Kidney tubule cell (primary cell): ENCODE results near the gene PDE9A.

Source experiments
- DNase-seq: peaks from one replicate; pipeline ENCODE4 v3.0.0-alpha.2; 2018; ENCODE audit warnings: low spot score

Gene PDE9A

DNA sequence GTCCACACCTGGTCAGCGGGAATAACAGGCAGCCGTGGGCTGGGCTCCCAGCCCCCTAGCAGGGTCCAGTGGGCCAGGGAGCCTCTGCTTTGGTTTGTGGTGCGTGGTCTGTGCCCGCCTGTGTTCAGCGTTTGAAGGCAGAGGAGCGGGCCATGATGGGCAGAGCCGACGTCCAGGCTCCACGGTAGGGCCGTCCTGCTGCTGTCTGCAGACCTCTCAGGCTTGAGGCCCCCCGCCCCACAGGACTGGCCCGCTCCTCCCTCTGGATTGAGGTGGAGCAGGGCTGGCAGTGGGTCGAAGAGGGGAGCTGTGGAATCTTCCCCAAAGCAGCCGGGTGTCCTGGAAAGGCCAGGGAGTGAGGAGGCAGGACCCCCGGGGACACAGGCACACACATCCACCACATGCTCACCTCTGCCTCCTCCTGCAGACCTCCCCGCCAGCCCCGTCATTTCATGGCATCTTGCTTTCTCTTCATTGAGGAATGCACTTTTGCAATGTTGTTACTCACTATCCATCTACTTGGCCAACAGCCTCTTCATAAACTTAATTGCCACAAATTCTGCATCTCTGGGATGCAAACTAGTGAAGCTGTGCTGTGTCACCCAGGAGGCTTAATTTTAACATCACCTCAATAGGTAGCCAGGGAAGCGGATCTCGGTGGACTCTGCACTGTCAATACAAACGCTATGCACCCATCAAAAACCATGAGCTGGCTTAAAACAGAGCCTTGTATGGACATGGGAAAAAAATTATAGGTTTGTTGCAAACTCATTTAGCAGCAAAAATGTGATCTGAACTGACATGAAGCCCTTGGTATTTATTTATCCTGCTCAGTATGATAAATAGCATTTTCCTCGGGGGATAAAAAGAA is 85.9 kb downstream of the PDE9A start:
- no peak for DNase-seq

DNA sequence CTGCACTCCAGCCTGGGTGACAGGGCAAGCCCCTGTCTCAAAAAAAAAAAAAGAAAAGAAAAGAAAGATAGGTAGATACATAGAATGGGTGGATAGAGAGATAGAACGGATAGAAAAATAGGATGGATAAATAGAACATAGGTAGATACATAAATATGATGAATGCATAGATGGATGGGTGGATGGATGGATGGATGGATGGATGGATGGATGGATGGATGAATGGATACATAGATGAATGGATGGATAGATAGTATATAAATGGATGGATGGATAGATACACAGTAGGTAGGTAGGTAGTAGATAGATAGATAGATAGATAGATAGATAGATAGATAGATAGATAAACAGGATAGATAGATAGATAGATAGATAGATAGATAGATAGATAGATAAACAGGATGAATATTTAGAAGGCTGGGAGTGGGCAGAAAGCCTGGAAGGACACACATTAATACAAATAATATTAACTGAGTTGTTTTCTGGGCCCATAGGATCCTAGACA is 87.0 kb downstream of the PDE9A start:
- DNase-seq = no peak

DNA sequence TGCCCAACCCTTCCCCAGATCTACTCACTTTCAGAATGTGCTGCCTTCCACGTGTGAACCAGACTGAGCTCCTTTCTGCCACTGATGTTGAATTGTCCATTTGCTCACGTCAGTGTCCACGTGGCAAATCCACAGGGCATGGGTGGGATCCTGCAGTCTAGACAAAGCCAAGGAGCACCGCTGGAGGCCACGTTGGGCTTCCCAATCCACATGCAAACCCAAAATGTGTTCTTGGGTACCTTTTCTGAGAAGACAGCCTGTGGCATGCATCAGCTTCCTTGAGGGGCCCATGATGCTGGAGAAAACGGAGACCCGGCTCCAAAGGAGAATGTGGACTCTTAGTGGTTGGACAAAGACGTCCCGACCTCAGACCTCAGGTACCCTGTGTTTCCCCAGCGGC is 87.6 kb downstream of the PDE9A start:
- DNase-seq = no peak

DNA sequence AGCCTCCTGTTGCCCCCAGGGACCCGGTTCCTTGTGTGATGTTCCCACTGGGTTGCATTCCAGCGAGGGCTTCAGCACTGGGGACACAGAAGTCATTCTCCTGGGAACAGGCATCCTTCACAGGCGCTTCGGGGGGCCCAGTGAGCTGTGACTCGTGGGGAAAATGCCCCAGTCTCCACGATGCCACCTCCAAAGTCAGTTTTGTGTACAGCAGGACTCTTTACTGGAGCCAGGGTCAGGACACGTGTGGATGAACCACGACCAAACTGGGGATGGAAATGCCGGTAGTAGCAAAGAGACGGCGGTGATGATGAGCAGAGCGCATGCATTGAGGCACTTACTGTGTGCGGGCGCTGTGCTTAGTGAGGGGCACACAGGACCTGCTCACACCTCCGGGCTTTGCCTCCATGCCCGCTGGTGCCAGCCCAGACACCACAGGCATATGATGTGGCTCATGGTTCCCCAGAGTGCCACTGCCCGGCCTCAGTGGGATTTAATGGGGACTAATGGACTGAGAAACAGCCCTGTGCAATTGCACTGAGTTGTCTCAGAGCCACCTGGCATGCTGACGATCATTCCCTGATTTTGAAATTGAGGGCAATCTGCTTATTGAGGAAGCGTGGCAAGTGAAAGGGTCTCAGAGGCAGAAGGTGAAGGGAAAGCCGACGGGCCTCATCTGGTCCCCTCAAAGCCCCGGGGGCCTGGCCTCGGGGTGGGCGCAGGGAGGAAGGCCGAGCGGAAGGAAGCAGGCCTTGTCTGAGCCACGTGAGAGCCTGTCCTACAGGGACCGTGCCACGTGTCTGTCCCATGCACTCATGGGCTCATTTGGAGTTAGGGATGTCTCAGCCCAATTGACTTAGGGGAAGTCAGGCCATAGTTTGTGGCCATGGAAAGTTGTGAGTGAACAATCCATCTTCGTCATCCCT is 91.4 kb downstream of the PDE9A start:
- no peak for DNase-seq

DNA sequence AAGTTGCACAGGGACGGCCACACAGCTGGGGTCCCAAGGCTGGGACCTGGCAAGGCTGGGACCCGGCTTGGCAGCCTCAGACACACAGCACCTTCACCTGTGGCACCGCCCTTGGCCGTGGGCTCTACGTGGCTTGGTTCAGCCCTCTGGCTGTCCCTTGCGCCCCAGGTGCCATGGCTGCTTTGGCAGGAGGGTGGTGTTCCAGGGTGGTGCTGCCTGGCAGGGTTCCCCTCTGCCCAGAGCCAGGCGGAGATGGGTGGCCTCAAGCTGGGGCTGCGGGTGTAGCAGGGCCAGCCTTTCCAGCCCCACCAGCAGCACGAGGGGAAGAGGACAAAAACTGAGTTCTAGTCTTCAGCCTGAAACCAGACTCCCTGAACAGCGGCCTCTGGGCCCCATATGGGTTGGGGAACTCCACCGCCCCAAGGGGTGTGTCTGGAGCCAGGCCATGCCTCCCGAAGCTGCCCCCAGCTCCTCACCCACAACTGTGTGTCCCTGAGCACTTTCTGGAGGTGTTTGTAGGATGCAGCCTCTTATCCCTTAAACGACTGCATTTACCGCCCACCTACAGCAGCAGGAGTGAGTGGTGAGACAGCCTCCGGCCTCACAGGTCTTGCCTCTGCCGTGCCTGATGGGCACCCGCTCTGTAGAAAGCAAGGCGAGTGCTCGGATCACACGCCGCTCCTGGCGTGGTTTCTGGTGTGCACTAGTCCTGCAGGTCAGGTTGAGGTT is 92.3 kb downstream of the PDE9A start:
- no peak for DNase-seq

DNA sequence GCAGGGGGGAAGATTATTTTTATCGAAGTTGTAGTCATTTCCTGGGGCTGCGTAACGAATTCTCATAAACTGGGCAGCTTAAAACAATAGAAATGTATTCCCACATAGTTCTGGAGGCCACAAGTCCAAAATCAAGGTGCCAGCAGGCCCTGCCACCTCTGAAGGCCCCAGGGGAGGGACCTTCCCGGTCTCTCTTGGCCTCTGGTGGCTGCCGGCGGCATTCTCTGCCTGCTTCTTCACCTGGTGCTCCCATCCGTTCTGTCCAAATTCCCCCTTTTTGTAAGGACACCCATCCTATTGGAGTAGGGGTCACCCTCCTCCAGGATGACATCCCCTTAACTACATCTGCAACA is 92.8 kb downstream of the PDE9A start:
- DNase-seq = no peak

DNA sequence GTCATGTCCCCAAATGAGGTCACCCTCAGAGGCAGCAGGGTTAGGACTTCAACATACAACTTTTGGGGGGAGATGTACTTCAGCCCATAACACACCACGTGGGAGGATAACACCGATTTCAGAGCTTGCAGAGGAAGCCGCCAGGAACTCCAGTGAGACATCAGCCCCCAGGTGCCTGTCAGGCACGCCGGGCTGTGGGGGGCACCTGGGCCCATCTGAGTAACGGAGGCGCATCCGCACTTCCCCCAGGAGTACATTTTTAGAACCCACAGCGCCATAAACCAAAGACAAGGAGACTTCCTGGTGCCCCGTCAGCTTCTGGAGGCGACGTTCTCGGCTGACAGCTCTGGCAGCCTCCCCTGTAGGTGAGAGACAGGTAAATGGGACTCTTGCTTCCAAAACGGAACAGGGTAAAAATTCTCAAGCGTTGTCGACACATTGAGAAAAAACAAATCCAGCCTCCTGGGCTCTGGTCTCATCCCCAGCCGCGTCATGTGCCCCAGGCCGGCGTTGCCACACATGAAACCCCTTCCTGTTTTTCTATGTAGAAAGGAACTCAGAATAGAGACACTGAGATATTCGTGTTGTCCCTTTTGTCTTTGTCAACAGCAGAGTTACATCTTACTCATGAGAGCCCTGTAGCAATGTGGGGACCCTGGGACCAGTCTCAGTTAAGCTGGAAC is 93.3 kb downstream of the PDE9A start:
- no peak for DNase-seq

DNA sequence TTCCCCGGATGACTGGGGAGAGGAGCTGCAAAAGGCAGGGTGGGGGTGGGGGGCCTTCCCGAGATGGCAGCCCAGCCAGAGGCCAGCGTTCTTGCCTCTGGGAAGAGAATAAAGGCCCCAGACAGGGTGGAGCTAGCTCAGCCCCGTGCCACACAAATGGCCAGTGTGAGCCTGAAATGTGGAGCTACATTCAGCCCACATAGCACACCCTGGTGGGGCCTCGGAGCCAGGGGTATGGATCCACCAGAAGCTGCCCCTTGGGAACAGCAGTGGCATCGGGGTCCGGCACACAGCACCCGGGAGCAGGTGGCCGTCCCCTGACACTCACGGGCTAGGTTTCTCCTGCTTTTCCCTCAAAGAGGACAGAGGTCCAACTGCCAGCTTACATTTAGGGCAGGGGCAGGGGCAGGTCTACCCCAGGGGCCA is 93.9 kb downstream of the PDE9A start:
- no peak for DNase-seq

DNA sequence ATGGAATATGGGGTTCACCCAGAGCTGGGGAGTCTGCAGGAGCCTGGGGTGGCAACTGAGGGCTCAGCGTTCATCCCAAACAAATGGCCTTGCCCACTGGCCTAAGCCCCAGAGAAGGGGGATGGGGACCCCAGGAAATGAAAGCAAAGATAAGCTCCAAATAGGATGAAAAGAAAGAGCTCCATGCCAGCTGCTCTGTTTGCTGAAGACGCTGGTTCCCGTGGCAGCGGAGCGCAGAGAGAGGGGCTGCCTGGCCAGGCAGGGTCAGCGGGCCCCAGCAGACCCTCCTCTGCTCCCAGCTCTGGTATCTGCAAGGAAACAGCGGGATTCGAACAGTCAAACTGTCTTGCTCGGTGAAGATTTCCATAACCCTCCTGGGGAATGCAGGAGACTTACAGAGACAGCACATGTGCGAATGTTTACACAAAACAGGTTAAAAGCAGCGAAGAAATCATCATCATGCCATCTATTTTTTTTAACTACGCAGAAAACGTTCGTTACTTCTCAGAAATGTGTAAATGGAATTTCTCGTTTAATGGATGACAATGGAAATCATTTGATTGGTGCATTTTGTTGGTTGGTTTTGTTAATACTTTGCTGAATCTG is 94.4 kb downstream of the PDE9A start:
- DNase-seq = no peak

DNA sequence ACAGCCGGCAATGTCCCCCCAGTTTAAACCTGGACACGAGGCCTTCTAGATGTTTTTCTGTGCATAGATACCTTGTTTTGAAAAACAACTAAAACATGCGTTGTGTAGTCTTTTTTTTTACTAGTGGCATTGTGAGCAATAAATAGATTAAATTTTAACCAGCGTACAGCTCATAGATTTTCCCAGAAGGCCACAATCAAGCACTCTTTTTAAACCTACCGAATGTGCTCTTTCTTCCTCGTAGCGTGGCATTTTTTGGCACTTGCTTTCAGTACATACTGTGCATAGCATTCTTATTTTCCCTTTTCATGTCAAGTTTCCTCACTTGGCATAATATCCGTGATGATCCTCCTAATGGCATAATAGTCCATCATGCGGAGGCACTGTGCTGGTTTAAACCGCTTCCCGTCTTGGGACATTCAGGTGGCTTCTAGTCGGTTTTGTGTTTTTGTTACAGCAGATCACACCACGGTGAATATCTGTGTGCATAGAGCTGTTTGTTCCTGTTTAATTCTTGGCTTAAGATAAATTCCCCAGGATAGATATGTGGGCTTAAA is 95.3 kb downstream of the PDE9A start:
- no peak for DNase-seq

DNA sequence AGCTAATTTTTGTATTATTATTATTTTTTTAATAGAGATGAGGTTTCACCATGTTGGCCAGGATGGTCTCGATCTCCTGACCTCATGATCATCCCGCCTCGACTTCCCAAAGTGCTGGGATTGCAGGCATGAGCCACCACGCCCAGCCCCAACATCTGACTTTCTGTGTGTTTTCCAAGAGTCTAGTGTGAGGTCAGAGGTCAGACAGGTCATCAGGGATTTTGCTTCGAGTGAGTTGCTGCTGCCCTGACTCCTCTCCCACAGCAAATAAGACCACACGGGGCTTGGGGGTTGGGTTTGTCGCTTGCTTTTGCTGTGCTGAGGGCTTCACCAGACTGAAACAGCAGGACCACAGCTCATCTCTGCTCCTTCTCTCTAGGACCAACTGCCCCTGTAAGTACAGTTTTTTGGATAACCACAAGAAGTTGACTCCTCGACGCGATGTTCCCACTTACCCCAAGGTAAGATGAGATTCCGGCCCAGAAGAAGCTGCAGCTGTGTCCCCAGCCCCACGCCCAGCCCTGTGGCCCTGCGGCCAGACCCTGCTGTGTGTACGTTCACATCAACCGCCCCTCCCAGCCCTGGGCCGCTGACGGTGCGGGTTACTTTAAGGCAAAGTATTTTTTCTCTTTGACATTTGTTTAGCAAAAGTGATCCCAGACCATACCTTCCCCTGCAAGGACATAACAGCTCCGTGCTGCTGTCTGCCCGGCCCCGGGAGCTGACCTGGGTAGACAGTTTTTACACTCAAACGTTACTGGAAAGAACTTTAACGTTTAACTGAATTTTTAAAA is 97.5 kb downstream of the PDE9A start:
- DNase-seq = no peak

DNA sequence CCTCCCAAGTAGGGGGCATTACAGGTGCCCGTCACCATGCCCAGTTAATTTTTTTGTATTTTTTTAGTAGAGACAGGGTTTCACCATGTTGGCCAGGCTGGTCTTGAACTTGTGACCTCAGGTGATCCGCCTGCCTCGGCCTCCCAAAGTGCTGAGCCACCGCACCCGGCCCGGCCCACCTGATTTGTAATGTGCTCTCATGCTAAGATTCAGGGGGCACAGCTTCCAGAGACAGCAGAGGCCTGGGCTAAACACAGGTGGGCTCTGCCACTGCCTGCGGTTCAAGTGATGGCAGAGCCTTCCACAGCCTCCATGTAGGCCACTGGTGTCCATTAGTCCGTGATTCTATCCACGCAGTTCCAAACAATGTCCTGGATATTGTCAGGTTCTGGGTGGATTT is 98.4 kb downstream of the PDE9A start:
- DNase-seq = no peak

DNA sequence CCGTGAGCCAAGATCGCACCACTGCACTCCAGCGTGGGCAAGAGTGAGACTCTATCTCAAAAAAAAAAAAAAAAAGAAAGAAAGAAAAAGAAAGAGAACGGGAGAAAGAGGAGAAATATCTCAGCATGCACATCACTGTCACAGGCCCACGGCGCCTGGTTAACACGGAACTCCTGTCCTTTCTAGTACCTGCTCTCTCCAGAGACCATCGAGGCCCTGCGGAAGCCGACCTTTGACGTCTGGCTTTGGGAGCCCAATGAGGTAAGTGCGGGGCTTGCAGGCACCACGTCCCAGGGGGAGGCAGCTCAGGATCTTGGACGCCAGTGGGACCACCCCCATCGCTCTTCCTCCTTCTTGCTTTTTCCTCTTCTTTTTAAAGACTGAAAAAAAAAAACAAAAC is 100.4 kb downstream of the PDE9A start:
- no peak for DNase-seq

DNA sequence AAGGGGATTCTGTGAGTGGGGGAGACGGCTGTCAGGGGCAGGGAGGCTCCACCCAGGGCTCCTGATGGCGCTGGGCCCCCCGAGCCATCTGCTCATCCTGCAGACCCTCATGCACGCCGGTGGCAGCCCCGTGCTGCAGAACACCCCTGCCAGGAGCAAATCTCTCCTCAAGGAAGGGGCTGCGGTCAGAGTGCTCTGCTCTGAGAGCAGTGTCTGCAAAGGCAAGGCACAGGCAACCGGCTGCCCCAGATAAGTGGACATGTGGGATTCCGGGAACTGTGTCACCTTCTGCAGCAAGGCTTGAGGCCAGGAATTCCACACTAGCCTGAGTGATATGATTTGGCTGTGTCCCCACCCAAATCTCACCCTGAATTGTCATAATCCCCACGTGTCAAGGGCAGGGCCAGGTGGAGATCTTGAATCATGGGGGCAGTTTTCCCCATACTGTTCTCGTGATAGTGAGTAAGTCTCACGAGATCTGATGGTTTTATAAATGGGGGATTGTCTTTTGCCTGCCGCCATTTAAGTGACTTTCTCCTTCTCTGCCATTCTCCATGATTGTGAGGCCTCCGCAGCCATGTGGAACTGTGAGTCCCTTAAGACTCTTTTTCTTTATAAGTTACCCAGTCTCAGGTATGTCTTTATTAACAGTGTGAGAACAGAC is 101.0 kb downstream of the PDE9A start:
- no peak for DNase-seq

DNA sequence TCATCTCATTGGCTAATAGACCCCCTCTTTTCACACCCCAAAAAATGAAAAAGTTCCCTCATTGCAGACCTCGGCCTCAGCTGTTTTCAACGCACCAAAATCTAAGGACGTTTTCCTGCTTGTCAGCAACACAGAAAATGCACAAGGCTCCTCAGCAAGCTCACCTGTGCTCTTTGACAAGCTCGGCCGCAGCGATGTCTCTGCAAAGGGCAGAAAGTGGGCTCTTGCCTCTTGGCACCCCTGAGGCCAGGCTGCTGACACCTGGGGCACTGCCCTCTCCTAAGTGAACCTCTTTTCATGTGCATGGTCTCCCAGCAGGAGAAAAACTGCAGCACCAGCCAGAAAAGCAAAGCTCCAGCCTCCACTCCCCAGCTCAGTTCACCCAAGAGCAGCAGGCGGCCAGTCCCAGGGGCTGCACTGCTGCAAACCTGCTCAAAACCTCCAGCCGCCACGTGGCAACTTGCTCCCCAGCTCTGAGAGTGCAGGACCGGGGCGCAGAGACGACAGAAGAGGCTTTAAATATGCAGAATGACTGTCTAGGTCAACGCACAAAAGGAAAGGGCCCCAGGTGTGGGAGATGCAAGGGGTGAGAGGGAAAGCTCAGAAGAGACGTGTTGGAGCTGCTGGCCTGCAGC is 101.7 kb downstream of the PDE9A start:
- no peak for DNase-seq

DNA sequence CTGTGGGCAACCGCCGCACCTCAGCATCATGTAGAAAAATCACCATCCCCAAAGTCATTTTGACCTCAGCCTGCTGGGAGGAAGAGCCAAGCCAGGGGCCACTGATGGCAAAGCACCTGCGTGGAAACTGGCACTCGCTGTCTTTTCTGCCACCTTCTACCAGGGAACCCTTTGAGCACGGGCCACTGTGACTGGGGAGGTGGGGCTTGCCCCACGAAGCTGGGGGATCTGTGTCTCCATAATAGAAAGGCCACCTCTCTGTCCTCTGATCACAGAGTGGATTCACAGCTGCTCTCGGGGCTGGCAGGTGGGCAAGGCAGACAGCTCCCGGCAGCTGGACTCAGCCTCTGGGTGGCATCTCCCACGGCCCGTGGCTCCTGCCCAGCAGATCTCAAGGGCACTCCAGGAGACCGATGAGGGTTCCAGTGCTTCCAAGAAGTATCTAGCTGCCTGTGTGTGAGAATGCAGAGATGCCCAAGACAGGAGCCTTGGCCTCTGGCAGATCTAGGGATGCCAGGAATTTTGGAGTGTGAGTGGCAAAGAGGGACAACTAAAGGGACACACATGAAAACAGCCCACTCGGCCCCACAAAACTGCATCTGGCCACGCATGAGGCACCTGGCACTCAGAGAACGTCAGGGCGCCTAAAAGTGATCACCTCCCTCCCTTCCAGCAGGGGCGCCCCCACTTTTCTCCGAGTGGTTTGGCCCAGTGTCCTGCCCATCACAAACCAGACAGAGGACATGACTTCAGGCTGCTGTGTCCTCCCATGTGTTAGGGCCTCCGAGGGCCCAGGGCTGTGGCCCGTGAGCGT is 102.6 kb downstream of the PDE9A start:
- no peak for DNase-seq

DNA sequence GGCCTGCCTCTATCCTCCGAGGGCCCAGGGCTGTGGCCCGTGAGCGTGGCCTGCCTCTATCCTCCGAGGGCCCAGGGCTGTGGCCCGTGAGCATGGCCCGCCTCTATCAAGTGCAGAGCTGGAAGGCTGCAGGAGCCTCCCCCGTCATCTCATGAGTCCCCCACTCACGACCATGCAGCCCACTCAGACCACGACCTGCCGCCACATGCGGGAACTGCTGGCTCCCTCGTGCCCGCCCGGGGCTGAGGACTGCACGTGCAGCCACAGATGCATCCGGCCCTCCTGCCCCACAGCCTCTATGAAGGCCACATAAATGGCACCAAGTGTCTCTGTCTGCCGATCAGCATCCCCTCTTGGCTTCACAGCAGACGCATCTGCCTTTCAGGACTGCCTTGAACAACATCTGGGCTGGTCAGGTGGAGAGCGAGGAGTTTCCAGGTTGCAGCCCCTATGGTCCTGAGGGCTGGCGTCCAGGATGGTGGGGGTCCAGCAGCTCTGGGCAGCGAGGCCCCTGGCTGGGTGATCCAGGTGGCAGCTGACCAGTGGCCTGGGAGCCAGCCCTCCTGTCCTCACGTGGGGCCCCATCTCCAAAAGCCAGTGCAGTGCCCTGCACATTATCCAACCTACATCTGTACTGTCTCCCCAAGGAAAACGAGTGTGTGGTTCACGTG is 103.3 kb downstream of the PDE9A start:
- DNase-seq = no peak

DNA sequence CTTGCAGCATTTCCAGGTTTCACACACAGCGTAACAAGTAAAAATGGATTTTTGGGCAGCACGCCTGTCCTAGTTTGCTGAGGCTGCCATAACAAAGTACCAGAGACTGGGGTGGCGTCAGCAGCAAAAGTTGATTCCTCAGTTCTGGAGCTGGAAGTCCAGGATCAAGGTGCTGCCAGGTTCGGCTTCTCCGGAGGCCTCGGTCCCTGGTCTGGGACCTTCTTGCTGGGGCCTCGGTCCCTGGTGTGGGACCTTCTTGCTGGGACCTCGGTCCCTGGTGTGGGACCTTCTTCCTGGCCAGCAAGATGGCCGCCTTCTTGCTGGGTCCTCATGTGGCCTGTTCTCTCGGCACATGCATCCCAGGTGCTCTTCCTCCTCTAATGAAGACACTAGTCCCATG is 104.0 kb downstream of the PDE9A start:
- DNase-seq = no peak
